ENCODE measurements around the gene CFAP54.

Gene CFAP54

GRCh38 chr12:96864335-96864734 lies 375.0 kb downstream of the CFAP54 start:
- H3K4me3 ChIP-seq (ENCODE audit: low read length): no peak overlapping the region
- TF ChIP-seq ZNF274 (IDR thresholded peaks at IDR 0.05; ENCODE audit: low read depth, low read length): no peak

GRCh38 chr12:96866801-96867590 lies 377.6 kb downstream of the CFAP54 start:
- H3K4me3 ChIP-seq (ENCODE audit: low read length): no peak overlapping the region
- TF ChIP-seq ZNF274 (IDR thresholded peaks at IDR 0.05; ENCODE audit: low read depth, low read length): no peak

- no peak for TF ChIP-seq ZNF274 (IDR thresholded peaks at IDR 0.05; ENCODE audit: low read depth, low read length)
- H3K4me3 ChIP-seq (ENCODE audit: low read length): no peak overlapping the region
Observed at GRCh38 chr12:96870946-96871345, 381.6 kb downstream of the CFAP54 start.

GRCh38 chr12:96872961-96873360 lies 383.6 kb downstream of the CFAP54 start:
- no peak for TF ChIP-seq ZNF274 (IDR thresholded peaks at IDR 0.05; ENCODE audit: low read depth, low read length)
- no peak overlapping the region for H3K4me3 ChIP-seq (ENCODE audit: low read length)

GRCh38 chr12:96874211-96874610 lies 384.8 kb downstream of the CFAP54 start:
- TF ChIP-seq ZNF274 (IDR thresholded peaks at IDR 0.05; ENCODE audit: low read depth, low read length): no peak
- no peak overlapping the region for H3K4me3 ChIP-seq (ENCODE audit: low read length)

GRCh38 chr12:96876966-96877365 lies 387.6 kb downstream of the CFAP54 start:
- no peak for TF ChIP-seq ZNF274 (IDR thresholded peaks at IDR 0.05; ENCODE audit: low read depth, low read length)
- no peak overlapping the region for H3K4me3 ChIP-seq (ENCODE audit: low read length)

GRCh38 chr12:96878704-96879103 lies 389.3 kb downstream of the CFAP54 start:
- no peak for TF ChIP-seq ZNF274 (IDR thresholded peaks at IDR 0.05; ENCODE audit: low read depth, low read length)
- H3K4me3 ChIP-seq (ENCODE audit: low read length): no peak overlapping the region

- H3K4me3 ChIP-seq (ENCODE audit: low read length): no peak overlapping the region
- TF ChIP-seq ZNF274 (IDR thresholded peaks at IDR 0.05; ENCODE audit: low read depth, low read length): no peak
Observed at GRCh38 chr12:96879301-96879700, 389.9 kb downstream of the CFAP54 start.

GRCh38 chr12:96880220-96880619 lies 390.8 kb downstream of the CFAP54 start:
- TF ChIP-seq ZNF274 (IDR thresholded peaks at IDR 0.05; ENCODE audit: low read depth, low read length): no peak
- H3K4me3 ChIP-seq (ENCODE audit: low read length): no peak overlapping the region

GRCh38 chr12:96881608-96882007 lies 392.2 kb downstream of the CFAP54 start:
- no peak for TF ChIP-seq ZNF274 (IDR thresholded peaks at IDR 0.05; ENCODE audit: low read depth, low read length)

GRCh38 chr12:96882862-96883261 lies 393.5 kb downstream of the CFAP54 start:
- no peak for TF ChIP-seq ZNF274 (IDR thresholded peaks at IDR 0.05; ENCODE audit: low read depth, low read length)
- no peak overlapping the region for H3K4me3 ChIP-seq (ENCODE audit: low read length)

More at GRCh38 chr12:96881608-96882007, 392.2 kb downstream of the CFAP54 start:
- H3K4me3 ChIP-seq (ENCODE audit: low read length): no peak overlapping the region

- TF ChIP-seq ZNF274 (IDR thresholded peaks at IDR 0.05; ENCODE audit: low read depth, low read length): no peak
- no peak overlapping the region for H3K4me3 ChIP-seq (ENCODE audit: low read length)
Observed at GRCh38 chr12:96883571-96883970, 394.2 kb downstream of the CFAP54 start.

GRCh38 chr12:96886998-96887677 lies 397.8 kb downstream of the CFAP54 start:
- H3K4me3 ChIP-seq (ENCODE audit: low read length): no peak overlapping the region
- no peak for TF ChIP-seq ZNF274 (IDR thresholded peaks at IDR 0.05; ENCODE audit: low read depth, low read length)

- TF ChIP-seq ZNF274 (IDR thresholded peaks at IDR 0.05; ENCODE audit: low read depth, low read length): no peak
- H3K4me3 ChIP-seq (ENCODE audit: low read length): no peak overlapping the region
Observed at GRCh38 chr12:96889273-96889933, 400.0 kb downstream of the CFAP54 start.

- no peak overlapping the region for H3K4me3 ChIP-seq (ENCODE audit: low read length)
- no peak for TF ChIP-seq ZNF274 (IDR thresholded peaks at IDR 0.05; ENCODE audit: low read depth, low read length)
Observed at GRCh38 chr12:96890331-96890730, 401.0 kb downstream of the CFAP54 start.
